ENCODE results near the gene RMI2.

RMI2 gene

GRCh38 chr16:11310634-11310977, 34.7 kb upstream of the RMI2 start:
- no peak for DNase-seq

- no peak for DNase-seq
Observed at GRCh38 chr16:11310997-11311561, 34.2 kb upstream of the RMI2 start.

- DNase-seq: no peak
Observed at GRCh38 chr16:11312718-11313492, 32.4 kb upstream of the RMI2 start.

GRCh38 chr16:11313493-11314308, 31.6 kb upstream of the RMI2 start:
- DNase-seq: no peak

GRCh38 chr16:11314309-11314894, 30.9 kb upstream of the RMI2 start:
- no peak for DNase-seq

- no peak for DNase-seq
Observed at GRCh38 chr16:11315510-11315909, 29.7 kb upstream of the RMI2 start.

- DNase-seq: no peak
Observed at GRCh38 chr16:11316331-11317015, 28.8 kb upstream of the RMI2 start.

- DNase-seq: no peak
Observed at GRCh38 chr16:11318817-11319216, 26.4 kb upstream of the RMI2 start.

- DNase-seq: no peak
Observed at GRCh38 chr16:11319529-11320146, 25.6 kb upstream of the RMI2 start.

GRCh38 chr16:11320170-11320569, 25.1 kb upstream of the RMI2 start:
- DNase-seq: no peak

GRCh38 chr16:11321662-11322061, 23.6 kb upstream of the RMI2 start:
- DNase-seq: no peak

GRCh38 chr16:11322823-11323222, 22.4 kb upstream of the RMI2 start:
- DNase-seq: no peak

GRCh38 chr16:11323551-11324336, 21.5 kb upstream of the RMI2 start:
- peak; percentile 13 for DNase-seq

- no peak for DNase-seq
Observed at GRCh38 chr16:11325404-11326083, 19.7 kb upstream of the RMI2 start.

GRCh38 chr16:11326084-11326736, 19.0 kb upstream of the RMI2 start:
- peak; percentile 6 for DNase-seq

GRCh38 chr16:11326737-11327276, 18.5 kb upstream of the RMI2 start:
- no peak for DNase-seq

- peak; percentile 14 for DNase-seq
Observed at GRCh38 chr16:11327277-11328171, 17.7 kb upstream of the RMI2 start.

GRCh38 chr16:11328172-11329070, 16.8 kb upstream of the RMI2 start:
- DNase-seq: peak; percentile 68

Measured in left hindlimb (tissue), 1 donor.